ENCODE results near the gene SPR.
"Not testable (repeated sequence)": the region's sequence is repeated elsewhere in the genome, so short reads cannot be mapped to it uniquely, and the experiment has no call there.

Gene SPR

GRCh38 chr2:72895759-72896281 is 8.6 kb downstream of the SPR start:
- no peaks in the 10 kb centered on the region for H3K9me3 ChIP-seq (ENCODE audit: insufficient read depth, low read length)
- H3K4me3 ChIP-seq (ENCODE audit: insufficient read length, low read depth) = no peak overlapping the region
- no peak overlapping the region for H3K9ac ChIP-seq (ENCODE audit: insufficient read length, low read depth)
- H3K27me3 ChIP-seq (ENCODE audit: insufficient read depth, insufficient read length) = peaks cover 49% of the 10 kb centered on the region
- peaks cover 10% of the 10 kb centered on the region for H3K36me3 ChIP-seq (ENCODE audit: insufficient read depth, insufficient read length, low read length)
- no peak for DNase-seq (ENCODE audit: low read depth, low spot score)
- H3K4me1 ChIP-seq (ENCODE audit: insufficient read depth, insufficient read length) = peaks cover 5% of the 10 kb centered on the region
- TF ChIP-seq SUZ12 (IDR thresholded peaks at IDR 0.05; ENCODE audit: extremely low read depth, insufficient read depth, insufficient read length) = no peak
- TF ChIP-seq YY1 (IDR thresholded peaks at IDR 0.05; ENCODE audit: insufficient read depth, insufficient read length) = no peak

- no peak for DNase-seq (ENCODE audit: low read depth, low spot score)
- Histone ChIP-seq H3K9me3 (ENCODE audit: insufficient read depth, low read length) (no peaks in the 10 kb centered on the region), H3K27me3 (ENCODE audit: insufficient read depth, insufficient read length) (peaks cover 55% of the 10 kb centered on the region)
These were observed 9.2 kb downstream of the SPR start for GRCh38 chr2:72896446-72896845.

GRCh38 chr2:72897785-72898584 is 10.8 kb downstream of the SPR start:
- no peak for TF ChIP-seq YY1 (IDR thresholded peaks at IDR 0.05; ENCODE audit: insufficient read depth, insufficient read length)
- no peak for TF ChIP-seq ZNF274 (IDR thresholded peaks at IDR 0.05; ENCODE audit: low read depth, low read length)
- TF ChIP-seq SUZ12 (IDR thresholded peaks at IDR 0.05; ENCODE audit: extremely low read depth, insufficient read depth, insufficient read length) = no peak
- H3K36me3 ChIP-seq (ENCODE audit: insufficient read depth, insufficient read length, low read length) = no peaks in the 10 kb centered on the region
- no peak for DNase-seq (ENCODE audit: low read depth, low spot score)
- peaks cover 69% of the 10 kb centered on the region for H3K27me3 ChIP-seq (ENCODE audit: insufficient read depth, insufficient read length)
- H3K4me3 ChIP-seq (ENCODE audit: insufficient read length, low read depth) = no peak overlapping the region
- peaks cover 5% of the 10 kb centered on the region for H3K4me1 ChIP-seq (ENCODE audit: insufficient read depth, insufficient read length)
- H3K9ac ChIP-seq (ENCODE audit: insufficient read length, low read depth) = no peak overlapping the region
- no peaks in the 10 kb centered on the region for H3K9me3 ChIP-seq (ENCODE audit: insufficient read depth, low read length)

More at GRCh38 chr2:72896446-72896845, 9.2 kb downstream of the SPR start:
- Histone ChIP-seq H3K9ac (ENCODE audit: insufficient read length, low read depth) (no peak overlapping the region), H3K4me1 (ENCODE audit: insufficient read depth, insufficient read length) (peaks cover 5% of the 10 kb centered on the region), H3K36me3 (ENCODE audit: insufficient read depth, insufficient read length, low read length) (peaks cover 7% of the 10 kb centered on the region), H3K4me3 (ENCODE audit: insufficient read length, low read depth) (no peak overlapping the region)
- TF ChIP-seq ZNF274 (IDR thresholded peaks at IDR 0.05; ENCODE audit: low read depth, low read length) (no peak), SUZ12 (IDR thresholded peaks at IDR 0.05; ENCODE audit: extremely low read depth, insufficient read depth, insufficient read length) (no peak), YY1 (IDR thresholded peaks at IDR 0.05; ENCODE audit: insufficient read depth, insufficient read length) (no peak)

GRCh38 chr2:72898585-72898906 is 11.3 kb downstream of the SPR start:
- Histone ChIP-seq H3K4me3 (ENCODE audit: insufficient read length, low read depth) (no peak overlapping the region), H3K36me3 (ENCODE audit: insufficient read depth, insufficient read length, low read length) (no peaks in the 10 kb centered on the region), H3K9ac (ENCODE audit: insufficient read length, low read depth) (no peak overlapping the region), H3K27me3 (ENCODE audit: insufficient read depth, insufficient read length) (peaks cover 73% of the 10 kb centered on the region), H3K9me3 (ENCODE audit: insufficient read depth, low read length) (no peaks in the 10 kb centered on the region), H3K4me1 (ENCODE audit: insufficient read depth, insufficient read length) (peaks cover 4% of the 10 kb centered on the region)
- no peak for DNase-seq (ENCODE audit: low read depth, low spot score)
- TF ChIP-seq SUZ12 (IDR thresholded peaks at IDR 0.05; ENCODE audit: extremely low read depth, insufficient read depth, insufficient read length) (no peak), ZNF274 (IDR thresholded peaks at IDR 0.05; ENCODE audit: low read depth, low read length) (no peak), YY1 (IDR thresholded peaks at IDR 0.05; ENCODE audit: insufficient read depth, insufficient read length) (no peak)

GRCh38 chr2:72900191-72900825 is 13.1 kb downstream of the SPR start:
- Histone ChIP-seq H3K4me1 (ENCODE audit: insufficient read depth, insufficient read length) (no peaks in the 10 kb centered on the region), H3K9ac (ENCODE audit: insufficient read length, low read depth) (no peak overlapping the region), H3K27me3 (ENCODE audit: insufficient read depth, insufficient read length) (peaks cover 73% of the 10 kb centered on the region), H3K9me3 (ENCODE audit: insufficient read depth, low read length) (no peaks in the 10 kb centered on the region), H3K36me3 (ENCODE audit: insufficient read depth, insufficient read length, low read length) (no peaks in the 10 kb centered on the region), H3K4me3 (ENCODE audit: insufficient read length, low read depth) (no peak overlapping the region)
- TF ChIP-seq SUZ12 (IDR thresholded peaks at IDR 0.05; ENCODE audit: extremely low read depth, insufficient read depth, insufficient read length) = no peak
- TF ChIP-seq ZNF274 (IDR thresholded peaks at IDR 0.05; ENCODE audit: low read depth, low read length) = no peak
- no peak for TF ChIP-seq YY1 (IDR thresholded peaks at IDR 0.05; ENCODE audit: insufficient read depth, insufficient read length)
- DNase-seq (ENCODE audit: low read depth, low spot score) = no peak

GRCh38 chr2:72901426-72901825 is 14.2 kb downstream of the SPR start:
- Histone ChIP-seq H3K4me3 (ENCODE audit: insufficient read length, low read depth) (no peak overlapping the region), H3K36me3 (ENCODE audit: insufficient read depth, insufficient read length, low read length) (no peaks in the 10 kb centered on the region), H3K9ac (ENCODE audit: insufficient read length, low read depth) (no peak overlapping the region), H3K9me3 (ENCODE audit: insufficient read depth, low read length) (no peaks in the 10 kb centered on the region), H3K27me3 (ENCODE audit: insufficient read depth, insufficient read length) (peaks cover 62% of the 10 kb centered on the region), H3K4me1 (ENCODE audit: insufficient read depth, insufficient read length) (no peaks in the 10 kb centered on the region)
- DNase-seq (ENCODE audit: low read depth, low spot score) = no peak
- TF ChIP-seq ZNF274 (IDR thresholded peaks at IDR 0.05; ENCODE audit: low read depth, low read length) (no peak), YY1 (IDR thresholded peaks at IDR 0.05; ENCODE audit: insufficient read depth, insufficient read length) (no peak), SUZ12 (IDR thresholded peaks at IDR 0.05; ENCODE audit: extremely low read depth, insufficient read depth, insufficient read length) (no peak)

GRCh38 chr2:72907369-72907768 is 20.2 kb downstream of the SPR start:
- H3K36me3 ChIP-seq (ENCODE audit: insufficient read depth, insufficient read length, low read length); H3K9ac ChIP-seq (ENCODE audit: insufficient read length, low read depth); H3K4me1 ChIP-seq (ENCODE audit: insufficient read depth, insufficient read length); H3K4me3 ChIP-seq (ENCODE audit: insufficient read length, low read depth); H3K9me3 ChIP-seq (ENCODE audit: insufficient read depth, low read length); DNase-seq (ENCODE audit: low read depth, low spot score): not testable (repeated sequence)
- peaks cover 64% of the 10 kb centered on the region for H3K27me3 ChIP-seq (ENCODE audit: insufficient read depth, insufficient read length)

All from NT2/D1 (cell line).